SU-DHL-6 (cell line): ENCODE measurements around the gene TM4SF20.

Source experiments
- CTCF ChIP-seq: fragments of 200-600 bp; sonication (generic); IDR thresholded peaks from one replicate; pipeline ENCODE4 v1.5.1; 2017; ENCODE audit warnings: antibody characterized with exemption, mild to moderate bottlenecking, low read length, moderate library complexity; ENCODE audit not compliant: insufficient read depth, poor library complexity, severe bottlenecking
- EZH2phosphoT487 ChIP-seq: fragments of 200-600 bp; sonication (generic), shearing (Covaris generic); conservative IDR thresholded peaks from 2 replicates; pipeline ENCODE4 v1.6.1; 2018; ENCODE audit warnings: mild to moderate bottlenecking, antibody characterized with exemption, low read length, moderate library complexity, mixed read lengths

DNA sequence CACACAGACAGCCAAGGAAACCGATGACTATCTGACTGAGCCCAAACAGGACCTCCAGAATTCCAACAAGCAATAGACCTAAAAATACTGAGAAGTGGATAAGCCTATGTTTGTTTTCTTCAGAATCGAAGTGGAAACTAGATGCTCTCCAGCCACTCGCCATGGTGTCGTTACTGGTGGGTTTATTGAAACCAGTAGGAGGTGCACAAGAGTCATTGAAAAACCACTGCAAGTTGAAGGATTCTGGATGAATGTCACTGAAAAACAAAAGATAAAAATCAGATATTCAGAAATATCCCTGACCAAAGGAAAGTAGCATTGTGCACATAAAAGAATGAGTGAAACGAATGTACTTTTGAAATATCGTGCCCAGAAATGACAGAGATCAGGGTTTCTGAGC, 15.3 kb downstream of the TM4SF20 start:
- TF ChIP-seq CTCF, result peak; percentile 21
- no peak for TF ChIP-seq EZH2phosphoT487
